HG03066 (cell line): ENCODE results near the gene LMF1.
"Not testable (repeated sequence)": the region's sequence is repeated elsewhere in the genome, so short reads cannot be mapped to it uniquely, and the experiment has no call there.

Experiments used
- ATAC-seq: cut with Tn5 transposase; IDR thresholded peaks from one replicate; pipeline ENCODE4 v1.9.1; 2021; ENCODE audit warnings: low read depth; ENCODE audit not compliant: unreplicated experiment

The LMF1 gene

DNA sequence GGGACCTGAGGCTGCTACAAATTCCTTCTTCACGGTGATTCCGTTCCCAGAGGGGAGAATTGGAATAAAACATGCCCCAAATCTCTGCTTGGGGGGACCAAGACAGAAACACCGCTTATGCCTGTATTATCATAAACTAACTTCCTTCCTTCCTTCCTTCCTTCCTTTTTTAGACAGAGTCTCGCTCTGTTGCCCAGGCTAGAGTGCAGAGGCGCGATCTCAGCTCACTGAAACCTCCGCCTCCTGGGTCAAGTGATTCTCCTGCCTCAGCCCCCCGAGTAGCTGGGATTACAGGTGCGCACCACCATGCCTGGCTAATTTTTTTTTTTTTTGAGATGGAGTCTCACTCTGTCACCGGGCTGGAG is 150.8 kb downstream of the LMF1 start:
- ATAC-seq = not testable (repeated sequence)

DNA sequence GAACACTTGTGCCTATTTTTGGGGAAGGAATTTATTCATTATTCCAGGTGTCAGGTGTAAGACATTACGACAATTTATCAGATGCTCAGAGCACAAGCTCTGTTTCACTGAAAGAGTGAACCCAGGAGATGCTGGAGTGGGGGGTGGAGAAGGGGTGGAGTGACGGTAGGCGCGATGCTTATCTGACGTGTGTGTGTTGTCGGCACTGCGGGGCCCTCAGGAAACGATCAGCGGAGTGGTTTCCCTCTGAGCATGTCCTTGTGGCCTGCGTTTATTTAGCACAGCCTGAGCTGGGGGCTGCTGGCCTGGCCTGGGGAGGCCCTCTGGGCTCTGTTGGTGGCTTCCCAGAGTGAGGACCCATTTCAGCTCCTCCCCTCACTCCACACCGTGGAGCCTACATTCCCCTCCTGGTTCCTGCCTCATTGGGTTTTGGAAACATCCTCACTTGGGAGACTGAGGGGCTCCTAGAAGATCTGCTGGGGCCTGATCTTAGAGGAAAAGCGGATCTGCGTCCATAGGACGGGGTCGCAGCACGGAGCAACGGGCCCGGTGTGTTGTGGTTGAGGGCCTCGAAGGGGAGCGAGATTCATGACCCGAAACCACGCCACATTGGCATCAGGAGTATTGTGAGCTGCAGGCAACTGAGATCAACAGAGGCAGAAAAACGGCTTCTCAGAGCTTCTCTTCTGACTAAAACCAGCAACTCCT is 151.3 kb downstream of the LMF1 start:
- ATAC-seq = no peak

GRCh38 chr16:818592-818991 is 152.2 kb downstream of the LMF1 start:
- no peak for ATAC-seq

DNA sequence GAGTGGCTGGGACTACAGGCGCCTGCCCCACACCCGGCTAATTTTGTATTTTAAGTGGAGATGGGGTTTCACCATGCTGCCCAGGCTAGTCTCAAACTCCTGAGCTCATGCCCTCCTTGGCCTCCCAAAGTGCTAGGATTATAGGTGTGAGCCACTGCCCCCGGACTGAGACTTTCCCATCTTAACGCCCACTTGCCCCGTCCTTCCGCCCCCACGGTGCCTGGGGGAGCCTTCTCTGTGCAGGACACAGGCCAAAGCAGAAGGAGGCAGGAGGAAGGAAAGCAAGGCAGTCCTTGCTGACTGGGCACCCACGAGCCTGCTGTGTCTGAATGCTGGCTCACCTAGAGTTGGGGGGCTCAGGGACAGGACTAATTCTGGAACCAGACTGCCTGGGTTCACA is 152.7 kb downstream of the LMF1 start:
- ATAC-seq = no peak

DNA sequence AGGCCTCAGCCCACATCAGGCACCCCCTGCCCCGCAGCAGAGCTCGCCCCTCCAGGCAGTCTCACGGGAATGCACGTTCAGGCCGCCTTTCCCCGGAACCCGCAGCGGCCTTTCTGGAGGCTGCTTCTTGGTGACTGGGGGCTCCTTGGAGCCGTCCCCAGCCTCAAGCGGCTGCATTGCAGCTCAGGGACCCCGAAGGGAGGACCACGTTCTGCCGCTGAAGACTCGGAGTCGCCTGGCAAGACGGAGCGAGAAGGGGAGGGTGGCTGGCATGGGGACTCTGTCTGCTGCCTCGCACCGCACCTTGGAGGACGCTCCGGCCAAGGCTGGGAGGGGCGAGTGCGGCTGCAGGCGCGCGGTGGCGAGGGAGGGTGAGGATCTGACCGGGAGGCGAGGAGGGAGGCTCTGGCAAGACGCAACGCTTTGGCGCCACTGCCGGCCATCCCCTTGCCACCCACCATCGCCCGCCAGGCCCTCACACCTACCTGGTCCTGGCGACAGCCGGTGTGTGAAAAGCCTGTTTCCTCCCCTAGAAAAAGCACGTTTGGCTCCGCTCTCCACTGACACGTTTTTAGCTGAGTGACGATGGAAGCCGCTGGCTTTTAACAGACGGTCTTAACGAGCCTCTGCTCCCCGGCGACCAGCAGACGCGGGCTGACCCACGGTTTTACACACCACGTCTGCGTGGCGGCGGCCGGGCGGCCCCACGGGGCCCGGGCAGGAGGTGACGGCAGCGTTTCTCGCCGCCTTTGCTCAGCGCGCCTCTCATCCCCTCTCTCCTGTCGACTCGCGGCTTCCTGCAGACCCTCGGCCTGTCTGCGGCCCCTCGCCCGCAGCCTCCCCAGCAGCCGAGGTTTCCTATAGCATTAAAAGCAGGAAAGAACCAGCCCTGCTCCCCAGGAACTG is 153.5 kb downstream of the LMF1 start:
- no peak for ATAC-seq

- ATAC-seq = no peak
These were observed 154.9 kb downstream of the LMF1 start for GRCh38 chr16:815861-816260.

DNA sequence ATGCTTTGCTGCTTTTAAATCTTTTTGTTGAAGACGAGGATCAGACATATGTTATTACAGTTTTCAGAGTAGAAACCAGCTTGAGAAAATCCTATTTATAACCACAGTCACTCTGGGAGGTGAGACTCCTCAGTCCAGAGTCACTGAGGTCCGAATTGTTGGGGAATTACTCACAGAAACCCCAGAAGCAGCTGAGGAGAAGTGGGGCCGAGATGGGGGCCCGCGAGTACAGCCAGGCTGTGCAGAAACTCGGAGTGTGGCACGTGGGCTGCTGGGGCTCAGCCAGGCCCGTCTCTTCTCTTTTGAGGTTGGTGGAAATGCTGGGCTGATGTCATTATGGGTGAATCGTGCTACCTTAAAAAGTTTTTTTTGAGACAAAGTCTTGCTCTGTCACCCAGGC is 155.8 kb downstream of the LMF1 start:
- ATAC-seq = no peak

DNA sequence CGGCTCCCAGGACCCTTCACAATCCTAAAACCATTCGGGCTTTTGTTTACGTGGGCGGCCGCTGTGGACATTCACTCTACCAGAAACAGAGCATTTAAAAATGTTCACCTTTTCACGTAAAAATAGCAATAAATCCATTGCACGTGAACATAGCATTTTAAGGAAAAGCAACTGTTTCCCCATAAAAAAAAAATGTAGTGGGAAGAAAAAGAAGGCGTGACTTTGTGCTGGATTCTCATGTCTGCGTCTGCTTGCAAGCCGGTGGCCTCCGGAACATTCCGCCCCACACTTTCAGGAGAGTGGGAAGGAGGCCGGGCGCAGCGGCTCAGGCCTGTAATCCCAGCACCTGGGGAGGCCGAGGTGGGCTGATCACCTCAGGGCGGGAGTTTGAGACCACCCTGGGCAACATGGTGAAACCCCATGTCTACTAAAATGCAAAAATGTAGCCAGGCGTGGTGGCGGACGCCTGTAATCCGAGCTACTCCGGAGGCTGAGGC is 156.8 kb downstream of the LMF1 start:
- ATAC-seq = no peak

- ATAC-seq = no peak
These were observed 157.4 kb downstream of the LMF1 start for GRCh38 chr16:813204-813915.

DNA sequence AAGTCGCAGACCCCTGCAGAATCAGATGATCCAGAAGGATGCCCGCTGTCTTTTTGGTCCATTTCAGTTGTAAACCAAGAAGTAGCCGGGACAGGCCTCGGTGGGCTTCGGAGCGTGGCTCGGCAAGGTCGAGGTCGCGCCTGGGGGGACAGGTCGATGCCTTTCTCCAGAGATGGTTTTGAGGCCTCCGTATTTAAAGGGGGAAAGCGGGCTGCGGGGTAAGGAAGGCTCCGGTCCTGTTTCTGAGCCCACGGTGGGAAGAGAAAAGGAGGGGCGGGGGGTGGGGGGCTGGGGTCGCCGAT is 162.7 kb downstream of the LMF1 start:
- no peak for ATAC-seq

GRCh38 chr16:807347-808084 is 163.3 kb downstream of the LMF1 start:
- ATAC-seq = peak; percentile 66

- no peak for ATAC-seq
These were observed 165.3 kb downstream of the LMF1 start for GRCh38 chr16:805474-805873.

DNA sequence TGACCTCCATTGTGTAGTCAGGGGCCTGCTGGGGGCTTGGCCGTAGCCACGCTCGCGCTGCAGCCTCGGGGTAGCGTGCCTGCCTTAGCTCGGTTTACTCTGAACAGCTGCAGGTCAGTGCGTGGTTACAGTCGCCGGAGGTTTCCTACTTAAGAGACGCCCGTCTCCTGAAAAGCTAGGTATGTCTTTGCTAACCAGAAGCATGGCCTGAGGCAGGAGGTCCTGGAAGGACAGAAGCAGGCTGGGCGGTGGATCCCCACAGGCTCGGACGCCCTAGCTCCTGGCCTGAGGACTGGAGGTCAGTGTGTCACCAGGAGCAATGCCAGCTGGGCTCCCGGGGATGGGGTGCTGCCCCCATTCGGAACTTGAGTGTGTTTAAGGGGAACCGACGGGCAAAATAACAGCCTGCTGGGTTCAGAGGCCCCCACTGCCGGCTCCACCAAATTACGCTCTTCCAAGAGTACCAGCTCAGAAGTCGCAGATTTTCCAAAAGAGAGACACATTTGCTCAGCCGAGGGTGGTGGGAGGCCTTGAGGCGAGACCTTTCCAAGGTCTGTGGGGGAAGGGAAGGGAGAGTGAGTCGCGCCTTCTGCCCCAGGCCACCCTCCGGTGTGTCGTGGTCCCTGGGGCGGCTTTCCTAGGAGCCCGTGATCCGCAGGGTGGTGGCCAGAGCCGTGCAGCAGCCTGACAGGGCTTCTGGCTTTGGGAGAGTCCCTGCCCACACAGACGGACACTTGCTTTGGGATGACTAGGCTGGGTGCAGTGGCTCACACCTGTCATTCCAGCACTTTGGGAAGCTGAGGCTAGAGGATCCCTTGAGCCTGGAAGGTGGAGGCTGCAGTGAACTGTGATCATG is 166.4 kb downstream of the LMF1 start:
- no peak for ATAC-seq

- no peak for ATAC-seq
These were observed 167.1 kb downstream of the LMF1 start for GRCh38 chr16:803754-804080.
